HL-60 (cell line): ENCODE measurements around the gene KLK10.

Experiments
- POLR2AphosphoS5 ChIP-seq: IDR thresholded peaks from 2 replicates; pipeline ENCODE4 v1.6.1; 2012; ENCODE audit warnings: low read depth
- TF ChIP-seq, protein P1 (sequence below): IDR thresholded peaks from one replicate; pipeline ENCODE4 v1.5.1; 2011; ENCODE audit warnings: low read length, control low read depth, inconsistent platforms; ENCODE audit not compliant: insufficient read depth
- TF ChIP-seq, protein P2 (sequence below): IDR thresholded peaks from 2 replicates; pipeline ENCODE4 v1.6.1; 2012; ENCODE audit warnings: low read depth; ENCODE audit not compliant: insufficient replicate concordance

DNA sequence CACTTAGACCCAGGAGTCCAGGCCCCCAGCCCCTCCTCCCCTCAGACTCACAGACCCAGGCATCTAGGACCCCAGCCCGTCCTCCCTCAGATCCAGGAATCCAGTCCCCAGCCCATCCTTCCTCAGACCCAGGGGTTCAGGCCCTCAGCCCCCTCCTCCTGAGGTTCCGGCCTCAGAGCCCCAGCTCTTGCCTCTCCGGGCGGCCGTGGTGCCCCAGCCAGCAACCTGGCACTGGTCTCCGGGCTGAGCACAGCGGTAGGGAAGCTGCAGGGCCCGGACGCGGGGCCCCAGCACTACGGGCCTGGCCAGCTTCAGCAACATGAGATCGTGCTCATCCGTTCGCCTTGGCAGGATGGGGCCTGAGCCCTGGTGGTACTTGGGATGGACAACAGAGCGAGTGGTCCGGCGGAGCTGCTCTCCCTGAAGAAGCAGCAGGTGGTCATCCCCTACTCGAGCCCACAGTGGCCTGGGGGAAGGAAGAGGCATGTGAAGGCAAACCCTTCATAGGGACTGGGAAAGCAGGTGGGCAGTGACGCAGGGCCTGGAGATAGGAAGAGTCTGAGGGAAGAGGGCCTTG, 3.7 kb downstream of the KLK10 start:
- TF ChIP-seq, protein P1, sequence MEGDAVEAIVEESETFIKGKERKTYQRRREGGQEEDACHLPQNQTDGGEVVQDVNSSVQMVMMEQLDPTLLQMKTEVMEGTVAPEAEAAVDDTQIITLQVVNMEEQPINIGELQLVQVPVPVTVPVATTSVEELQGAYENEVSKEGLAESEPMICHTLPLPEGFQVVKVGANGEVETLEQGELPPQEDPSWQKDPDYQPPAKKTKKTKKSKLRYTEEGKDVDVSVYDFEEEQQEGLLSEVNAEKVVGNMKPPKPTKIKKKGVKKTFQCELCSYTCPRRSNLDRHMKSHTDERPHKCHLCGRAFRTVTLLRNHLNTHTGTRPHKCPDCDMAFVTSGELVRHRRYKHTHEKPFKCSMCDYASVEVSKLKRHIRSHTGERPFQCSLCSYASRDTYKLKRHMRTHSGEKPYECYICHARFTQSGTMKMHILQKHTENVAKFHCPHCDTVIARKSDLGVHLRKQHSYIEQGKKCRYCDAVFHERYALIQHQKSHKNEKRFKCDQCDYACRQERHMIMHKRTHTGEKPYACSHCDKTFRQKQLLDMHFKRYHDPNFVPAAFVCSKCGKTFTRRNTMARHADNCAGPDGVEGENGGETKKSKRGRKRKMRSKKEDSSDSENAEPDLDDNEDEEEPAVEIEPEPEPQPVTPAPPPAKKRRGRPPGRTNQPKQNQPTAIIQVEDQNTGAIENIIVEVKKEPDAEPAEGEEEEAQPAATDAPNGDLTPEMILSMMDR, result no peak
- no peak for TF ChIP-seq POLR2AphosphoS5
- TF ChIP-seq, protein P2, sequence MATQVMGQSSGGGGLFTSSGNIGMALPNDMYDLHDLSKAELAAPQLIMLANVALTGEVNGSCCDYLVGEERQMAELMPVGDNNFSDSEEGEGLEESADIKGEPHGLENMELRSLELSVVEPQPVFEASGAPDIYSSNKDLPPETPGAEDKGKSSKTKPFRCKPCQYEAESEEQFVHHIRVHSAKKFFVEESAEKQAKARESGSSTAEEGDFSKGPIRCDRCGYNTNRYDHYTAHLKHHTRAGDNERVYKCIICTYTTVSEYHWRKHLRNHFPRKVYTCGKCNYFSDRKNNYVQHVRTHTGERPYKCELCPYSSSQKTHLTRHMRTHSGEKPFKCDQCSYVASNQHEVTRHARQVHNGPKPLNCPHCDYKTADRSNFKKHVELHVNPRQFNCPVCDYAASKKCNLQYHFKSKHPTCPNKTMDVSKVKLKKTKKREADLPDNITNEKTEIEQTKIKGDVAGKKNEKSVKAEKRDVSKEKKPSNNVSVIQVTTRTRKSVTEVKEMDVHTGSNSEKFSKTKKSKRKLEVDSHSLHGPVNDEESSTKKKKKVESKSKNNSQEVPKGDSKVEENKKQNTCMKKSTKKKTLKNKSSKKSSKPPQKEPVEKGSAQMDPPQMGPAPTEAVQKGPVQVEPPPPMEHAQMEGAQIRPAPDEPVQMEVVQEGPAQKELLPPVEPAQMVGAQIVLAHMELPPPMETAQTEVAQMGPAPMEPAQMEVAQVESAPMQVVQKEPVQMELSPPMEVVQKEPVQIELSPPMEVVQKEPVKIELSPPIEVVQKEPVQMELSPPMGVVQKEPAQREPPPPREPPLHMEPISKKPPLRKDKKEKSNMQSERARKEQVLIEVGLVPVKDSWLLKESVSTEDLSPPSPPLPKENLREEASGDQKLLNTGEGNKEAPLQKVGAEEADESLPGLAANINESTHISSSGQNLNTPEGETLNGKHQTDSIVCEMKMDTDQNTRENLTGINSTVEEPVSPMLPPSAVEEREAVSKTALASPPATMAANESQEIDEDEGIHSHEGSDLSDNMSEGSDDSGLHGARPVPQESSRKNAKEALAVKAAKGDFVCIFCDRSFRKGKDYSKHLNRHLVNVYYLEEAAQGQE, result no peak
